SU-DHL-6 (cell line): Measurements from ENCODE around the gene KDM2B.

Experiments used
- H2AFZ ChIP-seq: fragments of 200-600 bp; sonication (generic); 2 replicates; pipeline ENCODE4 v1.6.1; 2014; ENCODE audit warnings: low read depth, mild to moderate bottlenecking, moderate library complexity, mixed read lengths, antibody characterized with exemption, low read length; ENCODE audit not compliant: severe bottlenecking
- H3F3A ChIP-seq: fragments of 200-600 bp; shearing (Covaris generic); 2 replicates; pipeline ENCODE4 v1.6.0; 2016; ENCODE audit warnings: antibody characterized with exemption, mild to moderate bottlenecking; ENCODE audit not compliant: insufficient read depth
- H3K27ac ChIP-seq: fragments of 200-600 bp; sonication (generic); 2 replicates; pipeline ENCODE4 v1.5.1; 2016; ENCODE audit warnings: low read depth, mild to moderate bottlenecking, low read length, moderate library complexity, mixed read lengths
- H3K27me3 ChIP-seq: fragments of 200-600 bp; sonication (generic), shearing (Covaris generic); 2 replicates; pipeline ENCODE4 v1.6.0; 2014; ENCODE audit warnings: mild to moderate bottlenecking, low read length
- H3K36me3 ChIP-seq: fragments of 200-600 bp; sonication (generic); 2 replicates; pipeline ENCODE4 v1.6.1; 2014; ENCODE audit warnings: mild to moderate bottlenecking, low read length, mixed read lengths
- H3K4me2 ChIP-seq: fragments of 300-600, 200-600 bp; shearing (Covaris generic), sonication (generic); 2 replicates; pipeline ENCODE4 v1.6.0; 2014; ENCODE audit warnings: low read length, low read depth, mild to moderate bottlenecking; ENCODE audit not compliant: poor library complexity, severe bottlenecking
- H3K4me3 ChIP-seq: fragments of 200-600 bp; sonication (generic); 2 replicates; pipeline ENCODE4 v1.5.1; 2014; ENCODE audit warnings: antibody characterized with exemption, low read length, mild to moderate bottlenecking, mixed read lengths; ENCODE audit not compliant: insufficient read depth, poor library complexity, severe bottlenecking
- H3K79me2 ChIP-seq: fragments of 200-600 bp; sonication (generic); 2 replicates; pipeline ENCODE4 v1.6.1; 2014; ENCODE audit warnings: mild to moderate bottlenecking, low read length, moderate library complexity; ENCODE audit not compliant: insufficient read depth
- H3K9ac ChIP-seq: fragments of 200-600 bp; sonication (generic); 2 replicates; pipeline ENCODE4 v1.7.0; 2014; ENCODE audit warnings: mild to moderate bottlenecking, low read length
- H3K9me2 ChIP-seq: fragments of 200-600 bp; sonication (generic); replicated peaks from 2 replicates; pipeline ENCODE4 v1.6.1; 2014; ENCODE audit warnings: low read length; ENCODE audit not compliant: insufficient read depth
- H3K9me3 ChIP-seq: fragments of 200-600 bp; sonication (generic); 2 replicates; pipeline ENCODE4 v1.6.1; 2014; ENCODE audit warnings: low read length, mixed read lengths; ENCODE audit not compliant: insufficient read depth
- H4K20me1 ChIP-seq: fragments of 200-600 bp; sonication (generic); 2 replicates; pipeline ENCODE4 v1.6.1; 2014; ENCODE audit warnings: low read depth, mild to moderate bottlenecking, antibody characterized with exemption, low read length, moderate library complexity, mixed read lengths
- EZH2phosphoT487 ChIP-seq: fragments of 200-600 bp; sonication (generic), shearing (Covaris generic); conservative IDR thresholded peaks from 2 replicates; pipeline ENCODE4 v1.6.1; 2018; ENCODE audit warnings: mild to moderate bottlenecking, antibody characterized with exemption, low read length, moderate library complexity, mixed read lengths
- TF ChIP-seq, protein P1 (sequence below): fragments of 200-600 bp; sonication (generic); IDR thresholded peaks from one replicate; pipeline ENCODE4 v1.5.1; 2017; ENCODE audit warnings: antibody characterized with exemption, mild to moderate bottlenecking, low read length, moderate library complexity; ENCODE audit not compliant: insufficient read depth, poor library complexity, severe bottlenecking

Gene KDM2B

DNA sequence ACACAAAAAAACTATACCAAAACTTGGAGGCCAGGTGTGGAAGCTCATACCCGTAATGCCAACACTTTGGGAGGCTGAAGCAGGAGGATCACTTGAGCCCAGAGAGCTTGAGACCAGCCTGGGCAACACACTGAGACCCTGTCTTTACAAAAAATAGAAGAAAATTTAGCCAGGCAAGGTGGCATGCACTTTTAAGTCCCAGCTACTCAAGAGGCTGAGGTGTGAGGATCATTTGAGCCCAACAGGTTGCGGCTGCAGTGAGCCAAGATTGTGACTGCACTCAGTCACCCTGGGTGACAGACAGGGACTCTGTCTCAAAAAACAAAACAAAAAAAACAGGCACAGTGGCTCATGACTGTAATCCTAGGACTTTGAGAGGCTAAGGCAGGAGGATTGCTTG is 105.5 kb downstream of the KDM2B start:
- no peak overlapping the region for H3K9ac ChIP-seq
- TF ChIP-seq, protein P1, sequence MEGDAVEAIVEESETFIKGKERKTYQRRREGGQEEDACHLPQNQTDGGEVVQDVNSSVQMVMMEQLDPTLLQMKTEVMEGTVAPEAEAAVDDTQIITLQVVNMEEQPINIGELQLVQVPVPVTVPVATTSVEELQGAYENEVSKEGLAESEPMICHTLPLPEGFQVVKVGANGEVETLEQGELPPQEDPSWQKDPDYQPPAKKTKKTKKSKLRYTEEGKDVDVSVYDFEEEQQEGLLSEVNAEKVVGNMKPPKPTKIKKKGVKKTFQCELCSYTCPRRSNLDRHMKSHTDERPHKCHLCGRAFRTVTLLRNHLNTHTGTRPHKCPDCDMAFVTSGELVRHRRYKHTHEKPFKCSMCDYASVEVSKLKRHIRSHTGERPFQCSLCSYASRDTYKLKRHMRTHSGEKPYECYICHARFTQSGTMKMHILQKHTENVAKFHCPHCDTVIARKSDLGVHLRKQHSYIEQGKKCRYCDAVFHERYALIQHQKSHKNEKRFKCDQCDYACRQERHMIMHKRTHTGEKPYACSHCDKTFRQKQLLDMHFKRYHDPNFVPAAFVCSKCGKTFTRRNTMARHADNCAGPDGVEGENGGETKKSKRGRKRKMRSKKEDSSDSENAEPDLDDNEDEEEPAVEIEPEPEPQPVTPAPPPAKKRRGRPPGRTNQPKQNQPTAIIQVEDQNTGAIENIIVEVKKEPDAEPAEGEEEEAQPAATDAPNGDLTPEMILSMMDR: no peak
- no peak for TF ChIP-seq EZH2phosphoT487
- no peaks in the 10 kb centered on the region for H3K36me3 ChIP-seq
- no peak overlapping the region for H3K4me3 ChIP-seq
- no peak overlapping the region for H2AFZ ChIP-seq
- H4K20me1 ChIP-seq: no peaks in the 10 kb centered on the region
- H3K9me3 ChIP-seq: no peaks in the 10 kb centered on the region
- no peaks in the 10 kb centered on the region for H3F3A ChIP-seq
- H3K27me3 ChIP-seq: no peaks in the 10 kb centered on the region
- H3K79me2 ChIP-seq: no peaks in the 10 kb centered on the region
- no peaks in the 10 kb centered on the region for H3K9me2 ChIP-seq
- H3K4me2 ChIP-seq: no peak overlapping the region
- H3K27ac ChIP-seq: no peak overlapping the region

DNA sequence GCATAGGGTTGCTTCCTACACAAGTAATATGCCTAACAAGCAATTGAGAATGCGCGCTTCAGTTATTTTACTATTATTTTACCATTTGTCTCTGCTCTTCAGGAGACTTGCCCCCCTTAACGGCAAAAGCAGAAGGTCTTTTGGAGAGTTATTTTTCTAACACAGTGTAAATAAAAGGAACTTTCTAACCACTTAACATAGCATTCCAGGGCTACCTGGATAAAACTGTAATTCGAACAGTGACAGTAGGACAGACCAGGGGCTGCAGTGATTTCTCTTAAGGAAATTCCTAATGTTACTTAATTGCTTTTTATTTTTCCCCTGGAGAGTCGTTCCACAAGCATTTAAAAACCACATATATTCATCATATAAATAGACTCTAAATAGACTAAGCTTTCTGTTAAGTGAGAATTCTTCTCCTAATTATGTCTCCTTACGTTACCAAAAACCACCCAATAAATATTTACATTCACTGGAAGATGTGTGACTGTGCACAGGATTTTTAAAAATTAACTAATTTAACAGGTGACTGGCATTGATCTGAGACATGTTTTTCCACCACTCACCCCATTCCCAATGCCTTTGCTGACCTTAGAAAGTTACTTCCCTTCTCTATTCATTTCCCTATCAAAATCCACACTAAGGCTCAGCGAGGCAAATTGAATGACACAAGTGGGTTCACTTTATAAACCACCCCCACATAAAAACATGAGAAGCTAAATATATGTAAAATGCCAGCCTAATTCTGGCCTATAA is 108.5 kb downstream of the KDM2B start:
- H3K9me3 ChIP-seq: no peaks in the 10 kb centered on the region
- H3K27me3 ChIP-seq: no peaks in the 10 kb centered on the region
- H4K20me1 ChIP-seq: no peaks in the 10 kb centered on the region
- H2AFZ ChIP-seq: no peak overlapping the region
- H3K9ac ChIP-seq: no peak overlapping the region
- peaks cover 9% of the 10 kb centered on the region for H3F3A ChIP-seq
- no peaks in the 10 kb centered on the region for H3K9me2 ChIP-seq
- H3K79me2 ChIP-seq: no peaks in the 10 kb centered on the region
- H3K4me3 ChIP-seq: no peak overlapping the region
- TF ChIP-seq, protein P1: no peak
- no peak for TF ChIP-seq EZH2phosphoT487
- H3K4me2 ChIP-seq: no peak overlapping the region
- no peaks in the 10 kb centered on the region for H3K36me3 ChIP-seq
- H3K27ac ChIP-seq: no peak overlapping the region

DNA sequence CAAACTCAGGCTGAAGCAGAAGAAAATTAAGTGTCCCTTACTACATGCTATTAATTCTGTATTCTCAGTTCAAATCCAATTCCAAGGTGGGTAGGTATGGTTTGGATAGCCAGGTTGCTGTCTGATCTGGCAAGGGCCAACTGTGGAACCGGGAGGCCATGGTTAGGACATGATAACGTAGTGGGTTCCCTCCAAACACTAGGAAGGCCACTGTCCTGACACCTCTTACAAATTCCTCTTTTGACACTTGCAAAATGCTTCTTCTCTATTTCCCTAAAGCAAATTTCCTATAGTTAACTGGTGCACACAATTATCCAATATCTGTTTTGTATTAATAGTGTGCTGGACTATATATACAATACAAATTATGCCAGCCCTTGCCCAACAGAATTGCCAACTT is 110.1 kb downstream of the KDM2B start:
- Histone ChIP-seq H3K4me3 (no peak overlapping the region), H3K79me2 (peaks cover 7% of the 10 kb centered on the region), H3K9ac (no peak overlapping the region), H3K4me2 (no peak overlapping the region), H3K27ac (no peak overlapping the region), H2AFZ (no peak overlapping the region), H3K27me3 (no peaks in the 10 kb centered on the region), H4K20me1 (no peaks in the 10 kb centered on the region), H3K9me2 (no peaks in the 10 kb centered on the region), H3K9me3 (no peaks in the 10 kb centered on the region), H3F3A (peaks cover 12% of the 10 kb centered on the region), H3K36me3 (no peaks in the 10 kb centered on the region)
- no peak for TF ChIP-seq EZH2phosphoT487
- TF ChIP-seq, protein P1: no peak
